ENCODE results near the gene GPC5.
"Not testable (repeated sequence)": the region's sequence is repeated elsewhere in the genome, so short reads cannot be mapped to it uniquely, and the experiment has no call there.

GPC5 gene

GRCh38 chr13:92280986-92281385 lies 882.6 kb downstream of the GPC5 start:
- H3K4me3 Mint-ChIP-seq; H3K36me3 Mint-ChIP-seq; H3K4me1 Mint-ChIP-seq; DNase-seq (ENCODE audit: low spot score in 2 of 2); H3K9me3 Mint-ChIP-seq; ATAC-seq; H3K27ac Mint-ChIP-seq: not testable (repeated sequence)

DNA sequence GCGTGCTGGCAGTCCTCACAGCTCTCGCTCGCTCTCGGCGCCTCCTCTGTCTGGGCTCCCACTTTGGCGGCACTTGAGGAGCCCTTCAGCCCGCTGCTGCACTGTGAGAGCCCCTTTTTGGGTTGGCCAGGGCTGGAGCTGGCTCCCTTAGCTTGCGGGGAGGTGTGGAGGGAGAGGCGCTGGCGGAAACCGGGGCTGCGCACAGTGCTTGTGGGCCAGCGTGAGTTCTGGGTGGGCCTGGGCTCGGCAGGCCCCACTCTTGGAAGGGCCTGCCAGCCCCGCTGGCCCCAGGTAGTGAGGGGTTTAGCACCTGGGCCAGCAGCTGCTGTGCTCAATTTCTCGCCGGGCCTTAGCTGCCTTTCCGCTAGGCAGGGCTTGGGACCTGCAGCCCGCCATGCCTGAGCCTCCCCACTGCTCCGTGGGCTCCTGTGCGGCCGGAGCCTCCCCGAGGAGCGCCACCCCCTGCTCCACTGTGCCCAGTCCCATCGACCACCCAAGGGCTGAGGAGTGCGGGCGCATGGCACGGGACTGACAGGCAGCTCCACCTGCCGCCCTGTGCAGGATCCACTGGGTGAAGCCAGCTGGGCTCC lies 892.4 kb downstream of the GPC5 start:
- H3K4me1 Mint-ChIP-seq; H3K4me3 Mint-ChIP-seq; H3K36me3 Mint-ChIP-seq; H3K27ac Mint-ChIP-seq; ATAC-seq; H3K9me3 Mint-ChIP-seq; DNase-seq (ENCODE audit: low spot score in 2 of 2): not testable (repeated sequence)

DNA sequence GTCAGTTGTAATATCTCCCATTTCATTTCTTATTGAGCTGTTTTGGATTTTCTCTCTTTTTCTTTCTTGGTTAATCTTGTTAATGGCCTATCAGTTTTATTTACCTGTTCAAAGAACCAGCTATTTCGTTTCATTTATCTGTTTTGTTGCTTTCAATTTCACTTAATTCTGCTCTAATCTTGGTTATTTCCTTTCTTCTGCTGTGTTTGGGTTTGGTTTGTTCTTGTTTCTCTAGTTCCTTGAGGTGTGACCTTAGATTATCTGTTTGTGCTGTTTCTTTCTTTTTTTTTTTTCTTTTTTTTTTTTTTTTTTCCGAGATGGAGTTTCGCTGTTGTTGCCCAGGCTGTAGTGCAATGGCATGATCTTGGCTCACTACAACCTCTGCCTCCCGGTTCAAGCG lies 896.1 kb downstream of the GPC5 start:
- not testable (repeated sequence) for H3K4me3 Mint-ChIP-seq; H3K27ac Mint-ChIP-seq; ATAC-seq; H3K9me3 Mint-ChIP-seq; H3K4me1 Mint-ChIP-seq; DNase-seq (ENCODE audit: low spot score in 2 of 2); H3K36me3 Mint-ChIP-seq

GRCh38 chr13:92296154-92296671 lies 897.8 kb downstream of the GPC5 start:
- H3K4me1 Mint-ChIP-seq; H3K36me3 Mint-ChIP-seq; H3K4me3 Mint-ChIP-seq; H3K9me3 Mint-ChIP-seq; DNase-seq (ENCODE audit: low spot score in 2 of 2); H3K27ac Mint-ChIP-seq; ATAC-seq: not testable (repeated sequence)

DNA sequence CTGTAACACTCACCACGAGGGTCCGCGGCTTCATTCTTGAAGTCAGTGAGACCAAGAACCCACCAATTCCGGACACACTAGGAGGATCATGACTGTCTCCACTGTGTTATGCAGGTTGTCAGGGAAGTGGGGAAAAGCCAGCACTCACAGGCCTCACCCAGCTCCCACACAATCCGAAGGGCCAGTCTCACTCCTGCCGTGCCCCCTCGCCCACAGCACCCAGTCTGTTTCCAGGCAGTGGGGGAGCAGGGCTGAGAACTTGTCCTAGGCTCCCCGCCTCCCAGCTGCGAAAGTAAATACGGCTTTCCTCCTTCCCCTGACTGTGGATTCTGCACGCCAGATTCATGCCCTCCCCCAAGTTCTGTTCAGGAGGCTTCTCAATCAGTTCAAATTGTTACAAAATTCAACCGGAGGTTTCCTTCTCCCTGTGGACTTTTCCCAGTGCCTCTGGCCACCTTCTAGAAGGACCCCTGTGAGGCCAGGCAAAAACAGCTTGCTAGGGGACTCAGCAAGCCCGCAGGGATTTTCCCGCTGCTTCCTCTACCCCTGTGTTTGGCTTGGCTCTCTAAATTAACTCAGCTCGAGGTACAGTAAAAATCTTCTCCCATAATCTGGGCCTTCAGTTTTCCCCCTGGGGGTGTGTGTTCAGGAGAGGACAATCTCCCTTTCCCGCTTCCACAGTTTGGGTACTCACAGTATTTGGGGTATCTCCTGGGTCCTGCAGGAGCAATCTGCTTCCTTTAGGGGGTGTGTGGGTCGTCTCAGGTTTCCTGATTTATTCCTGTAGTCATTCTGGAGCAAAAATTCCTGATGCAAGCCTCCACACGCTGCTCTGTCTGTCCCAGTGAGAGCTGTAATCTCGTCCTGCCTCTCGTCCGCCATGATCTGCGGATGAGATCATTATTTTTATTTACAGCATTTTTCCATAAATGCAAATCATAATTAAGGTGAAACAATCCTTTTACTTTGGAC lies 899.8 kb downstream of the GPC5 start:
- no peak overlapping the region for H3K27ac Mint-ChIP-seq
- H3K4me1 Mint-ChIP-seq = no peaks in the 10 kb centered on the region
- ATAC-seq (no peak), DNase-seq (ENCODE audit: low spot score in 2 of 2) (no peak)
- peaks cover 5% of the 10 kb centered on the region for H3K9me3 Mint-ChIP-seq
- H3K4me3 Mint-ChIP-seq = no peak overlapping the region
- no peaks in the 10 kb centered on the region for H3K36me3 Mint-ChIP-seq

DNA sequence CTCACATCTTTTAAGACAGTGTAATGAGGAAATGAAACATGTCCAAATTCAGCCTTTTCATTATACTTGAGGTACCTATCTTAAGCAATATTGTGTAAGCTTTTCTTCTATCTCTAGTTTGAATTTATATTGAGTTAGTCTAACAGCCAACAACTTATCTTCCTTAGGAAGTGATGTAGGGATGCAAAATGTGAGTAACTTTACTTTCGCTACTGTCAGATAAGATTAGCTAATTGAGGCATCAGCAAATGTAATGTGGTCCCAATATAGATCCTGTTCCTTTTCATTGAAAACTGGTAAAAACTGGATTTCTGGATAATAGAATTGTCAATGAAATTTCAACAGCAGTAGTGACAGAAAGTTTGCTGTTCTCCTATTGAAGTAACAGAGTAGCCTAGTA lies 902.2 kb downstream of the GPC5 start:
- no peak overlapping the region for H3K4me3 Mint-ChIP-seq
- no peak overlapping the region for H3K27ac Mint-ChIP-seq
- ATAC-seq (no peak), DNase-seq (ENCODE audit: low spot score in 2 of 2) (no peak)
- no peaks in the 10 kb centered on the region for H3K4me1 Mint-ChIP-seq
- H3K9me3 Mint-ChIP-seq = peaks cover 6% of the 10 kb centered on the region
- no peaks in the 10 kb centered on the region for H3K36me3 Mint-ChIP-seq

DNA sequence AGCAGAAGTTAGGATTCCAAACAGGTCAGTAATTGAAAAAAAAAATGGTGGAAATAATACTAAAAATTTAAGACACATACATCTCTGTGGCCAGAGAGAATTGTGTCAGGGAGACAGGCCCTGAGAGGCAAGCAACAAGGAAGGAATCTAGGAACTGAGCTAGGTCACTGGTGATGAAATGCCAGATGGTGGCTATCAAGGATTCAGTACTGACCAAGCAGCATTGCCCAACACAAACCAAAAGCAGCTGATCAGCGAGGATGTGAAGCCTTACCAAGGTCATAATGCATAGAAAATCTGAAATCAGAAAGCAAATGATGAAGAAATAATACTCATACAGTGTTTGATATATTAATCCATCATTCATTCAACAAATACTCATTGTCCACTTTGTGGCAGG lies 905.0 kb downstream of the GPC5 start:
- DNase-seq (ENCODE audit: low spot score in 2 of 2) = no peak
- no peaks in the 10 kb centered on the region for H3K36me3 Mint-ChIP-seq
- H3K27ac Mint-ChIP-seq = no peak overlapping the region
- no peak overlapping the region for H3K4me3 Mint-ChIP-seq
- peaks cover 7% of the 10 kb centered on the region for H3K9me3 Mint-ChIP-seq
- no peak for ATAC-seq
- no peaks in the 10 kb centered on the region for H3K4me1 Mint-ChIP-seq

GRCh38 chr13:92307752-92308151 lies 909.3 kb downstream of the GPC5 start:
- H3K9me3 Mint-ChIP-seq = peaks cover 11% of the 10 kb centered on the region
- no peaks in the 10 kb centered on the region for H3K4me1 Mint-ChIP-seq
- H3K36me3 Mint-ChIP-seq = no peaks in the 10 kb centered on the region
- H3K4me3 Mint-ChIP-seq = no peak overlapping the region
- DNase-seq (ENCODE audit: low spot score in 2 of 2) = no peak
- ATAC-seq = no peak
- no peak overlapping the region for H3K27ac Mint-ChIP-seq

DNA sequence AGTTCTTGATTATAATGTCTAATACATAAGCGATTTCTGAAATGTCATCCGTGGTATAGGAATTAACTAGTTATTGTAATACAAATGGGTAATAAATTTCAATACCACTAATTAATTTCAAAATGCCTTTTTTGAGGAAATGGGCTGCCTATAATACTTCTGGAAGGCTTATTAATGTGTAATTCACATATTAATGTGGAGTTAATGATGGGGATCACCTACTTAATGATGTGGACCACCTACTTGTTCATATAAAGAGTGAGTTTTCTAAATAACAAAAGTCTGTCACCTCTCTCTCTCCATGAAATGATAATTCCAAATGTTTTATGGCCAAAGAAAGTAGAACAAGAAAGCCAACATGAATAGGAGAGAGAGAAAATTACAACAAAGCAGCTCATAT lies 914.4 kb downstream of the GPC5 start:
- Mint-ChIP-seq H3K9me3 (peaks cover 5% of the 10 kb centered on the region), H3K4me3 (no peak overlapping the region), H3K4me1 (no peaks in the 10 kb centered on the region), H3K27ac (no peak overlapping the region), H3K36me3 (no peaks in the 10 kb centered on the region)
- DNase-seq (ENCODE audit: low spot score in 2 of 2) (no peak), ATAC-seq (no peak)

- H3K4me3 Mint-ChIP-seq = no peak overlapping the region
- H3K36me3 Mint-ChIP-seq = no peaks in the 10 kb centered on the region
- no peaks in the 10 kb centered on the region for H3K4me1 Mint-ChIP-seq
- H3K27ac Mint-ChIP-seq = no peak overlapping the region
- ATAC-seq = no peak
- H3K9me3 Mint-ChIP-seq = peaks cover 5% of the 10 kb centered on the region
- DNase-seq (ENCODE audit: low spot score in 2 of 2) = no peak
Observed at GRCh38 chr13:92313382-92313781, 915.0 kb downstream of the GPC5 start.

DNA sequence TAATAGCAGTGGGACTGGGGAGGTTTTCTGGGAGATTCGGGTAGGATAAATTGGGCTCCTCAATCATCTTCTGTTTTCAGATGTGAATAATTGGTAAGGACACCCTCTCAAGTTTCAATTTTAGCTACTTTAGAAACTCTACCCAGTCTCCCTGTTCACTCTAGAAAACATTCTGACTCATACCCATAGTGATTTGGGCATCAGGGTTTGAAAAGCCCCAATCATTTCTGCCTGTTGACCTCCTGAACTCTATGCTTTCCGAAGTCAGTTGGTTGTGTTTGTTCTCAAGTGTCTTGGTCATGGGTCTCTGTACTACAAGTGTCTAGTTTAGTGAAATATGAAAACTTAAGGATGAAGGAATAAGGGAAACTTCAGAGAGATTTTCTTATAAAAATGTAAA lies 916.8 kb downstream of the GPC5 start:
- Mint-ChIP-seq H3K4me1 (no peaks in the 10 kb centered on the region), H3K4me3 (no peak overlapping the region), H3K27ac (no peak overlapping the region), H3K9me3 (peaks cover 3% of the 10 kb centered on the region), H3K36me3 (no peaks in the 10 kb centered on the region)
- ATAC-seq (no peak), DNase-seq (ENCODE audit: low spot score in 2 of 2) (no peak)

GRCh38 chr13:92316030-92316429 lies 917.6 kb downstream of the GPC5 start:
- Mint-ChIP-seq H3K27ac (no peak overlapping the region), H3K9me3 (peaks cover 3% of the 10 kb centered on the region), H3K4me1 (no peaks in the 10 kb centered on the region), H3K4me3 (no peak overlapping the region), H3K36me3 (no peaks in the 10 kb centered on the region)
- ATAC-seq (no peak), DNase-seq (ENCODE audit: low spot score in 2 of 2) (no peak)

GRCh38 chr13:92317066-92317465 lies 918.6 kb downstream of the GPC5 start:
- DNase-seq (ENCODE audit: low spot score in 2 of 2) = no peak
- no peaks in the 10 kb centered on the region for H3K4me1 Mint-ChIP-seq

GRCh38 chr13:92320323-92320722 lies 921.9 kb downstream of the GPC5 start:
- no peak for ATAC-seq
- Mint-ChIP-seq H3K4me3 (no peak overlapping the region), H3K9me3 (no peaks in the 10 kb centered on the region), H3K4me1 (no peaks in the 10 kb centered on the region), H3K36me3 (no peaks in the 10 kb centered on the region), H3K27ac (no peak overlapping the region)
- DNase-seq (ENCODE audit: low spot score in 2 of 2) = no peak

More at GRCh38 chr13:92317066-92317465, 918.6 kb downstream of the GPC5 start:
- H3K27ac Mint-ChIP-seq = no peak overlapping the region
- no peaks in the 10 kb centered on the region for H3K36me3 Mint-ChIP-seq
- no peaks in the 10 kb centered on the region for H3K9me3 Mint-ChIP-seq
- ATAC-seq = no peak
- H3K4me3 Mint-ChIP-seq = no peak overlapping the region

DNA sequence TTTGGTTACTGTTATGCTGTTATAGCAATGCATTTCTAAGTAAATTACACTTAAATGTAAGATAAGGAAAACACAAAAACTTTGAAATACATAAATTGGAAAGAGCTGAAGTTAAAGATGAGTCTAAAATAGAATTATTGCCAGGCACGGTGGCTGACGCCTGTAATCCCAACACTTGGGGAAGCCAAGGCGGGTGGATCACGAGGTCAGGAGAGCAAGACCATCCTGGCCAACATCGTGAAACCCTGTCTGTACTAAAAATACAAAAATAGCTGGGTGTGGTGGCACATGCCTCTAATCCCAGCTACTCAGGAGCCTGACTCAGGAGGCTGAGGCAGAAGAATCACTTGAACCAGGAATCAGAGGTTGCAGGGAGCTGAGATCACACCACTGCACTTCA lies 922.8 kb downstream of the GPC5 start:
- Mint-ChIP-seq H3K4me1 (no peaks in the 10 kb centered on the region), H3K9me3 (no peaks in the 10 kb centered on the region), H3K4me3 (no peak overlapping the region), H3K27ac (no peak overlapping the region), H3K36me3 (no peaks in the 10 kb centered on the region)
- no peak for ATAC-seq
- DNase-seq (ENCODE audit: low spot score in 2 of 2) = no peak

DNA sequence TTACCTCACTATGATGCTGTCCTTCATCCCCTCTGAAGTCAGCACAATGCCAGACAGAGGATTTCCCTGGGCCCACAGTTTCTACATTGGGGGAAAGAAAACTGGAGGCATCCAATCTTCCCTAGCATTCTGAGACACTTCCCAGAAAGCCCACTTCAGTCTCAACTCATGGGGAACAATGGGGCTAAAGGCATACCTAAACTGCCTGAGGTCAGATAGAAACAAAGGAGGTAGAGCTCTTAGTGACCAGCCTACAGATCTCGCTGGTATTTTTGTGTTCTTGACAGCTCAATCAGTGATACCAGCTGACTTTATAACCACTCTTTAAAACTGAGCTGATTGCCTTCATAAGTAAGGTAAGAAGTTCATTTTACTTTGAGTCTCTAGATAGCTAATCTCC lies 947.2 kb downstream of the GPC5 start:
- DNase-seq (ENCODE audit: low spot score in 2 of 2) = no peak
- ATAC-seq = no peak
- no peaks in the 10 kb centered on the region for H3K4me1 Mint-ChIP-seq
- no peak overlapping the region for H3K4me3 Mint-ChIP-seq
- peaks cover 11% of the 10 kb centered on the region for H3K9me3 Mint-ChIP-seq
- no peaks in the 10 kb centered on the region for H3K36me3 Mint-ChIP-seq
- no peak overlapping the region for H3K27ac Mint-ChIP-seq
